HG03097 (cell line): Measurements from ENCODE around the gene ABCF1.
A peak's percentile ranks its signal among the peaks of the same experiment; 100 is the strongest.
"Not testable (repeated sequence)": the region's sequence is repeated elsewhere in the genome, so short reads cannot be mapped to it uniquely, and the experiment has no call there.

Source experiments
- ATAC-seq: cut with Tn5 transposase; IDR thresholded peaks from one replicate; pipeline ENCODE4 v1.9.1; 2021; ENCODE audit not compliant: unreplicated experiment, low FRiP score

Gene ABCF1

GRCh38 chr6:30571075-30571761 lies at the start of gene ABCF1:
Gene ABCF1 (plus strand): TSS chr6:30571442. CDS start chr6:30571488, 46 bp downstream.
- ATAC-seq, result peak; percentile 88

- not testable (repeated sequence) for ATAC-seq
Observed at GRCh38 chr6:30521952-30522351, 49.3 kb upstream of the ABCF1 start.

DNA sequence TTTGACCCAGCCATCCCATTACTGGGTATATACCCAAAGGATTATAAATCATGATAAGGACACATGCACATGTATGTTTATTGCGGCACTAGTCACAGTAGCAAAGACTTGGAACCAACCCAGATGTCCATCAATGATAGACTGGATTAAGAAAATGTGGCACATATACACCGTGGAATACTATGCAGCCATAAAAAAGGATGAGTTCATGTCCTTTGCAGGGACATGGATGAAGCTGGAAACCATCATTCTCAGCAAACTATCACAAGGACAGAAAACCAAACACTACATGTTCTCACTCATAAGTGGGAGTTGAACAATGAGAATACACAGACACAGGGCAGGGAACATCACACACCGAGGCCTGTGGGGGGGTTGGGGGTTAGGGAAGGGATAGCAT lies 44.8 kb upstream of the ABCF1 start:
- not testable (repeated sequence) for ATAC-seq

DNA sequence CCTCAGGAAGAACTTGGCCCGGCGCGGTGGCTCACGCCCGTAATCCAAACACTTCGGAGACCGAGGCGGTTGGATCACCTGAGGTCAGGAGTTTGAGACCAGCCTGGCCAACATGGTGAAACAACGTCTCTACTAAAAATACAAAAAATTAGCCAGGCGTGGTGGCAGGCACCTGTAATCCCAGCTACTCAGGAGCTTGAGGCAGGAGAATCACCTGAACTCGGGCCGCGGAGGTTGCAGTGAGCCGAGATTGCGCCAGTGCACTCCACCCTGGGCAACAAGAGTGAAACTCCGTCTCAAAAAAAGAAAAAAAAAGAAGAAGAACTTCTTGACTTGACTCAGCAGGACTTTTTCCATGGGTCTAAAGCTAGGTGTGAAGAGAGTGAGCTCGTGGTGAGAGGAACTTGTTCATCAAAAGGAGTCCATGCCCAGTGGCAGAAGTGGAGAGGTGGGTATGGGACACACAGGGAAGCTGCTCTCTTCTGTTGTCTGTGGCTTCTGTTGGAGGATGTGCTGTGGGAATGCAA lies 41.8 kb upstream of the ABCF1 start:
- peak; percentile 59 for ATAC-seq

DNA sequence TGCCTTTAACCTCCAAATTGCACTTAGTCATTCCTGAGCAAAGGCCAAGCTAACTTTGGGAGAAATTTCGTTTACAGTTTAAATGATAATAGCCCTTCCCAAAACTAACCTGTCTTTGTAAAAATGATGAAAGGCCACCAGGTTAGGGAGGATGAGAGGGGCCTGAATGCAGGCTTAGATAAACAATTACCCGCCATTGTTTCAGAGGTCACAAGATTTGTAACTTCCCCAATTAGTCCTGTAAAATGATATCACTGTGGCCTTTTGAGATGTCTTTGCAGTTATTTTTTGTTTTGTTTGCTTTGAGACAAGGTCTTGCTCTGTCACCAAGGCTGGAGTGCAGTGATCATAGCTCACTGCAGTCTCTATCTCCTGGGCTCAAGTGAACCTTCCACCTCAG lies 41.2 kb upstream of the ABCF1 start:
- no peak for ATAC-seq

DNA sequence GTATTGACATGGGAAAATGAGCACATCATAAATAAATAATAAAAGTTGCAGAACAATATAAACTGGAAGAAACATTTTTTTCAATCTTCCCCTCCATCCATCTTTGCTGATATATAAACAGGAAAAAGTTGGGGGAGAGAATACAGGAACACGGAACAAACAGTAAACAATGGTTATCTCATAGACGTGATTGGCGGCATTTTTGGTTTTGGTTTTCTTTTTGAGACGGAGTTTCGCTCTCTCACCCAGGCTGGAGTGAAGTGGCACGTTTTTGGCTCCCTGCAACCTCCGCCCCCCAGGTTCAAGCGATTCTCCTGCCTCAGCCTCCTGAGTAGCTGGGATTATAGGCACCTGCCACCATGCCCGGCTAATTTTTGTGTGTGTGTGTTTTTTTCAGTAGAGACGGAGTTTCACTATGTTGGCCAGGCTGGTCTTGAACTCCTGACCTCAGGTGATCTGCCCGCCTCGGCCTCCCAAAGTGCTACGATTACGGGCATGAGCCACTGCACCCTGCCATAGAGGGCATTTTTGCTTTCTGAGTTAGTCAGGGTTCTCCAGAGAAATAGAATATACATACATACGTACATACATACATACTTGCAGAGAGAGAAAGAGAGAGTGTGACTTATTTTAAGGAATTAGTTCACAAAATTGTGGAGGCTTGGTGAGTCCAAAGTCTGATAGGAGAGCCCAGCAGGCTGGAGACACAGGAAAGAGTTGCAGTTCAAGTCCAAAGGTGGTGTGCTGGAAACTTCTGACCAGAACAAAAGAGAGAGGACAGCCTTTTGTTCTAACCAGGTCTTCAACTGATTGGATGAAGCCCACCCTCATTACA lies 37.6 kb upstream of the ABCF1 start:
- no peak for ATAC-seq

GRCh38 chr6:30537931-30538330 lies 33.3 kb upstream of the ABCF1 start:
- no peak for ATAC-seq

DNA sequence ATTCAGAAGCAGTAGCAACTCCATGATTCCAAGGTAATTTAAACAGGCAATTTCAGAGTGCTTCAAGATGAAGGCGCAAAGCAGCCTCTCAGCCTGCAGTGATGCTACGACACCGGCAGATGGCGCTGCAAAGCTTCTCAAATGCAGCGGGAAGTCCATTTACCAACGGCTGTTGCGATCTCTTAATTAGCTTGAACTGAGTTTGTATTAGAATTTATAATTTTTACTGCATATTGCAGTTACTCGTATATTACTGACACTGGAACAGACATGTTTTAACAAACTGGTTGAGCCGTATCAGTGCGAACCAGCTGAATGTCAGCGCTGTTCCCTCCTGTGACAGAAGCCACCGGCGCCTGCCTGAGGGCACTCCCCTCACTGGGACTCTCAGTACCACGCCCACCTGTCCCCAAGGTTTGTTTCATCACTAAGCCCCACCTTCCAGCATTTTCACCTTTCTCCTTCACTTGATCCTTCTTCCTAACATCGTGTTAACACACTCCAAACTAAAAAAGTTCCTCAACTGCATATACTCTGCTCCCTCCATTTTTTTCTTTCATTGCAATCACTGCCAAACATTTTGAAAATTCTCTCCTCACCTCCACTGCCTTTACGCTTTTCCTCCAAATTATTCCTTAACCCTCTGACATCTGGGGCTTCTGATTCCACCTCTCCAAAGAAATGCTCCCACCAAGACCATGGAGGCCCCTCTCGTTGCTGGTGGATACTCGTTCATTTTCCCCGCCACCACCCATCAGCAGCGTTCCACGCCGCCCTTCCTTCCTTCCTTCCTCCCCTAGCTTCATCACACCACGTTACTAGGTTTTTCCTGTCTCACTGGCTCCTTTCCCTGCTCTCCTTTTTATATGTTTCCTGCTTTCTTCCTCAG lies 29.5 kb upstream of the ABCF1 start:
- ATAC-seq, result no peak

GRCh38 chr6:30542404-30542725 lies 28.9 kb upstream of the ABCF1 start:
- ATAC-seq, result no peak

GRCh38 chr6:30542915-30543314 lies 28.3 kb upstream of the ABCF1 start:
- ATAC-seq, result no peak

- no peak for ATAC-seq
Observed at GRCh38 chr6:30543821-30544220, 27.4 kb upstream of the ABCF1 start.

GRCh38 chr6:30544666-30545272 lies 26.5 kb upstream of the ABCF1 start:
- no peak for ATAC-seq

- ATAC-seq, result no peak
Observed at GRCh38 chr6:30547454-30547853, 23.8 kb upstream of the ABCF1 start.

- ATAC-seq, result no peak
Observed at GRCh38 chr6:30548375-30548774, 22.9 kb upstream of the ABCF1 start.

DNA sequence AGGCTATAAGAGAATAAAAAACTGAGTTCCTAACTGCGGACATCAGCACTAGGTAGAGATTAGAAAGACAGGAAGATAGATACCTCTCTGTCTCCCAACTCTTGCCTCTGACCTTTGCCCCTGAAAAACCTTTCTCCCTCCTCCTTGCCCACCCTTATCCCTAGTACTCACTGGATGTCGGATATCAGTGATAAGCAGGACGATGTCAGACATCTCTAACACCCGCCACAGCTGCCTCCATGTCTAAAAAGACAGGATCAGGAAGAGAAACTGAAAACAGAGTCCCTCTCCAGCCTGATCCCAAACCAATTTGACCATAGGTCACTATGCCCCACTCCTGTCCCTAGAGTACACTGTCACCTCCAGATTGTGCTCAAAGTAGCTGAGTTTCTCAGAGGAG lies 16.8 kb upstream of the ABCF1 start:
- no peak for ATAC-seq

DNA sequence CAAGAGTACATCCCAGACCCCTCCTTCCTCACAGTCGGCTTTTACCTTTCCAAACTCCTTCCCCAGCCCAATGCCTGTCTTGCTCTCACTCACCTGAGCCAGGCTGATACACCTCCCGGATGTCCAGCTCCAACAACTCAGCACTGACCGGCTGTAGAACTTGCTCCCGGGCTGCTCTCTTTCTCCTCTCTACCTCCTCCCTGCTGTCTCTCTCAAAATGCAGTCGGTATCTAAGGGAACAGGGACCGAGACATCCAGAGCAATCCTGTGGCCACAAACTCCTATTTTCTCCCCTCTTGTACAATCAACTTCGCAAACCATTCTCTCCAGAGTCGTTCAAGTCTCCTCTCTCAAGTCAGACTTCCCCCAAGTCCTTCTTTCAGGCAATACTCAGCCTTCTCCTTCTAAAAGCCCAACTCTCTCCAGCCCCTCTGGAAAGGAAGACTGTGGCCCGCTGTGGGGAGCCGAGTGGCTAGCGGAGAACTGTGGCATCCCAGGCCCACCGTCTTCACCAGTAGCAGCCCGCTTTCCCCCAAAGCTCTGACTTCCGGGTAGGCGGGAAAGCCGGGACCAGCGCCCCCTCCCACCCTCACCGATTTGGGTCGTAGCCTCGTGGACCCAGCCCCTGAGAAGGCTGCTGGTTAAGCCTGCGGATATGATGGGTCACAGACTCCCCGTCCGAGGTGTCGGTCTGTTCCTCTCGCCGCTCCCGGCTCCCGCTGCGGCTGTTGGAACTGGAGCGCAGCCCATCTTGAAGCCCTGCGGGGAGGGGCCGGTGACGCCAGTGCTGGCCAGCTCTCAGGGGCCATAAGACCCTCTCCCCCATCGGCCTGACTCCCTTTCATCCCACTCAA lies 16.1 kb upstream of the ABCF1 start:
- ATAC-seq, result no peak

- ATAC-seq, result no peak
Observed at GRCh38 chr6:30555816-30556065, 15.5 kb upstream of the ABCF1 start.

- peak; percentile 67 for ATAC-seq
Observed at GRCh38 chr6:30556066-30556905, 15.0 kb upstream of the ABCF1 start, which contains the start of gene GNL1. Gene GNL1 (minus strand): TSS chr6:30556489. CDS start chr6:30556203, 286 bp downstream.
